Body of pancreas (tissue), 4 donors: ENCODE results near the gene PHKA2. TPM values are rescaled to one million over a fixed set of nuclear protein-coding genes. Genes with fewer than 3 reads are reported as not detected.
"Not testable (repeated sequence)": the region's sequence is repeated elsewhere in the genome, so short reads cannot be mapped to it uniquely, and the experiment has no call there.

ENCODE experiments used
- ATAC-seq: fragments of 150-250 bp; one replicate; pipeline ENCODE4 v1.9.1; 2016
- DNase-seq, 4 donors: peaks; one replicate each; pipeline ENCODE4 v3.0.0-alpha.2; 2019
- H3K27ac ChIP-seq, 4 donors: fragments of 200-600 bp; sonication (generic); 1 replicate in 3 of 4; 2 replicates in 1 of 4; pipeline versions ENCODE4 v1.5.1 to v1.6.1; 2016 to 2019; ENCODE audit warnings: mild to moderate bottlenecking in 1 of 4, mixed read lengths in 1 of 4, moderate library complexity in 1 of 4
- H3K27me3 ChIP-seq, 2 donors: fragments of 200-600 bp; sonication (generic); one replicate each; pipeline ENCODE4 v1.6.0; 2016; ENCODE audit warnings: mild to moderate bottlenecking in 1 of 2
- H3K36me3 ChIP-seq, 2 donors: fragments of 200-600 bp; sonication (generic); replicated peaks in 1 of 2; 2 replicates each; pipeline ENCODE4 v1.5.1; 2016; ENCODE audit warnings: low read depth in 2 of 2; ENCODE audit not compliant: insufficient read depth in 1 of 2
- H3K4me1 ChIP-seq: fragments of 200-600 bp; sonication (generic); one replicate; pipeline ENCODE4 v1.6.0; 2016
- H3K4me3 ChIP-seq, 2 donors: fragments of 200-600 bp; sonication (generic); 1 replicate in 1 of 2; 2 replicates in 1 of 2; pipeline ENCODE4 v1.5.1; 2016 to 2019
- H3K9me3 ChIP-seq, 3 donors: fragments of 200-600 bp; sonication (generic); 1 replicate in 2 of 3; 2 replicates in 1 of 3; pipeline ENCODE4 v1.5.1; 2016
- CTCF ChIP-seq, 7 experiments: fragments of 450-650 bp in 4 of 7; fragments of 200-600 bp in 3 of 7; sonication (generic) in 3 of 7; IDR thresholded peaks; one replicate each; pipeline ENCODE4 v1.5.1; 2016 to 2019; ENCODE audit warnings: antibody characterized with exemption in 7 of 7
- POLR2A ChIP-seq, 3 donors: fragments of 450-650 bp; IDR thresholded peaks; one replicate each; pipeline ENCODE4 v1.6.1; 2016; ENCODE audit warnings: antibody characterized with exemption in 3 of 3, mild to moderate bottlenecking in 2 of 3
- WGBS, 2 donors: methylation state at CpG; one replicate each; pipeline ENCODE4 v1.1.5; 2017; 5-methylcytosine and 5-hydroxymethylcytosine counted together
- intact Hi-C: fragments of 100-400 bp; cut with DNase I; formaldehyde crosslinking; loops from one replicate; pipeline ENCODE4 v1.15.1; 2023
- small RNA-seq: library from RNA; depleted of rRNA; stranded (forward); fragments of <200 nt; gene quantifications from one replicate; pipeline ENCODE3, GENCODE V24; 2016
- total RNA-seq, 2 donors: library from RNA; depleted of rRNA; stranded (reverse); fragments of >200 nt; gene quantifications; one replicate each; pipeline ENCODE4 v1.1.0, GENCODE V29; 2016

PHKA2 gene
- total RNA-seq, 2 donors from 2014 or later: 21.0 to 37.6 TPM

GRCh38 chrX:18861511-18861910 lies 122.4 kb downstream of the PHKA2 start:
- no peak overlapping the region for H3K27ac ChIP-seq
- H3K9me3 ChIP-seq: no peaks in the 10 kb centered on the region
- H3K36me3 ChIP-seq: no peaks in the 10 kb centered on the region
- DNase-seq: no peak
- H3K27me3 ChIP-seq: no peaks in the 10 kb centered on the region
- intact Hi-C loops: no loop called here
- H3K4me3 ChIP-seq: no peak overlapping the region
- no peak for ATAC-seq
- 95 to 100% methylated on average over 2 to 3 of the region's 5 CpGs for WGBS, 2 donors
- TF ChIP-seq CTCF (IDR thresholded peaks at IDR 0.05) (no peak), POLR2A (IDR thresholded peaks at IDR 0.05) (no peak)
- H3K4me1 ChIP-seq: no peaks in the 10 kb centered on the region

- 62 to 89% methylated on average over 1 of the region's 1 CpG for WGBS, 2 donors
- H3K27ac ChIP-seq: no peak overlapping the region
- H3K4me1 ChIP-seq: no peaks in the 10 kb centered on the region
- no peak for ATAC-seq
- no peak for DNase-seq
- no peaks in the 10 kb centered on the region for H3K36me3 ChIP-seq
- TF ChIP-seq POLR2A (IDR thresholded peaks at IDR 0.05) (no peak), CTCF (IDR thresholded peaks at IDR 0.05) (no peak)
- no peaks in the 10 kb centered on the region for H3K27me3 ChIP-seq
- H3K9me3 ChIP-seq: no peaks in the 10 kb centered on the region
- H3K4me3 ChIP-seq: no peak overlapping the region
- intact Hi-C loops: no loop called here
These were observed 127.3 kb downstream of the PHKA2 start for GRCh38 chrX:18856645-18856997.

- ATAC-seq: no peak
- Histone ChIP-seq H3K27ac (no peak overlapping the region), H3K36me3 (no peaks in the 10 kb centered on the region), H3K4me1 (no peaks in the 10 kb centered on the region), H3K27me3 (no peaks in the 10 kb centered on the region), H3K4me3 (no peak overlapping the region), H3K9me3 (no peaks in the 10 kb centered on the region)
- WGBS, 2 donors: 73 to 80% methylated on average over 1 of the region's 1 CpG
- intact Hi-C loops: no loop called here
- TF ChIP-seq CTCF (IDR thresholded peaks at IDR 0.05) (no peak), POLR2A (IDR thresholded peaks at IDR 0.05) (no peak)
- DNase-seq: no peak
These were observed 127.8 kb downstream of the PHKA2 start for GRCh38 chrX:18855919-18856644.

- H3K9me3 ChIP-seq, H3K27ac ChIP-seq, H3K36me3 ChIP-seq, H3K27me3 ChIP-seq, H3K4me1 ChIP-seq, DNase-seq, H3K4me3 ChIP-seq, intact Hi-C loops, ATAC-seq: not testable (repeated sequence)
- 69 to 75% methylated on average over 3 of the region's 3 CpGs for WGBS, 2 donors
These were observed 136.0 kb downstream of the PHKA2 start for GRCh38 chrX:18847901-18848300.

Small RNAs within 50 kb of the gene (small RNA-seq; reads per million reads assigned to genes)
- not detected for gene RN7SL48P

Other genes with a start within 250 kb of the PHKA2 start
- 1 to 10 TPM in 1 of 2 donors, under 1 TPM in 1; 0.66 to 1.0 TPM for gene ADGRG2, start 138.4 kb upstream of the PHKA2 start, total RNA-seq